ENCODE results near the gene GON4L. TPM values are rescaled to one million over a fixed set of nuclear protein-coding genes. Genes with fewer than 3 reads are reported as not detected.
"Not testable (repeated sequence)": the region's sequence is repeated elsewhere in the genome, so short reads cannot be mapped to it uniquely, and the experiment has no call there.

The GON4L gene
- total RNA-seq, 8 experiments from 2014 or later, result 21.3 to 71.5 (median 42.9) TPM

GRCh38 chr1:155713075-155713474 is 143.9 kb downstream of the GON4L start:
- in situ Hi-C loops (cut with MboI; ENCODE audit: low pct_unique_long_range_greater_than_20kb in 2 of 9, low sequenced_read_pairs in 9 of 9, unreplicated experiment in 9 of 9), result loop anchor here in 1 of 9 experiments (25.0 kb wide), 1 partner anchor 99 kb away; no protein-coding TSS in a partner anchor
- H3K27ac ChIP-seq, result no peak overlapping the region
- WGBS, 10 experiments, result 57 to 100% (median 80%) methylated on average over 1 to 2 of the region's 2 CpGs; no CpG with 5 or more reads in 4 of the 10 experiments

GRCh38 chr1:155712636-155713035 is 144.4 kb downstream of the GON4L start:
- not testable (repeated sequence) for H3K4me3 ChIP-seq; ATAC-seq (replicated peaks in 6 of 8); H3K4me1 ChIP-seq (replicated peaks in 1 of 2); H3K27ac ChIP-seq
- in situ Hi-C loops (cut with MboI; ENCODE audit: low pct_unique_long_range_greater_than_20kb in 2 of 9, low sequenced_read_pairs in 9 of 9, unreplicated experiment in 9 of 9), result loop anchor here in 1 of 9 experiments (25.0 kb wide), 1 partner anchor 100 kb away; no protein-coding TSS in a partner anchor
- WGBS, 10 experiments, result 80 to 100% (median 97%) methylated on average over 1 to 3 of the region's 3 CpGs; no CpG with 5 or more reads in 5 of the 10 experiments

More at GRCh38 chr1:155713075-155713474, 143.9 kb downstream of the GON4L start:
- Histone ChIP-seq H3K4me3 (no peak overlapping the region), H3K4me1 (replicated peaks in 1 of 2) (peaks cover 0 to under 1% of the 10 kb centered on the region in 2 donors)
- ATAC-seq (replicated peaks in 6 of 8), result no peak

- ATAC-seq (replicated peaks in 6 of 8), result not testable (repeated sequence)
- in situ Hi-C loops (cut with MboI; ENCODE audit: low pct_unique_long_range_greater_than_20kb in 2 of 9, low sequenced_read_pairs in 9 of 9, unreplicated experiment in 9 of 9), result loop anchor here in 1 of 9 experiments (25.0 kb wide), 1 partner anchor 101 kb away; no protein-coding TSS in a partner anchor
Measured at GRCh38 chr1:155711457-155711856, 145.6 kb downstream of the GON4L start.

GRCh38 chr1:155709391-155709790 is 147.6 kb downstream of the GON4L start:
- Histone ChIP-seq H3K4me3 (no peak overlapping the region), H3K4me1 (replicated peaks in 1 of 2) (no peaks in the 10 kb centered on the region), H3K27ac (no peak overlapping the region)
- WGBS, 10 experiments, result 86 to 100% (median 96%) methylated on average over 1 to 3 of the region's 3 CpGs
- in situ Hi-C loops (cut with MboI; ENCODE audit: low pct_unique_long_range_greater_than_20kb in 2 of 9, low sequenced_read_pairs in 9 of 9, unreplicated experiment in 9 of 9), result loop anchor here in 1 of 9 experiments (25.0 kb wide), 1 partner anchor 103 kb away; no protein-coding TSS in a partner anchor
- no peak for ATAC-seq (replicated peaks in 6 of 8)

More at GRCh38 chr1:155711457-155711856, 145.6 kb downstream of the GON4L start:
- H3K4me1 ChIP-seq (replicated peaks in 1 of 2); H3K27ac ChIP-seq; H3K4me3 ChIP-seq: not testable (repeated sequence)
- WGBS, 10 experiments, result 80 to 100% methylated on average over 1 of the region's 3 CpGs; no CpG with 5 or more reads in 8 of the 10 experiments

- ATAC-seq (replicated peaks in 6 of 8), result peak in 2 of 8 experiments; percentile 33 to 52
- H3K4me1 ChIP-seq (replicated peaks in 1 of 2), result no peaks in the 10 kb centered on the region
- H3K4me3 ChIP-seq, result no peak overlapping the region
- H3K27ac ChIP-seq, result no peak overlapping the region
- in situ Hi-C loops (cut with MboI; ENCODE audit: low pct_unique_long_range_greater_than_20kb in 2 of 9, low sequenced_read_pairs in 9 of 9, unreplicated experiment in 9 of 9), result loop anchor here in 1 of 9 experiments (25.0 kb wide), 1 partner anchor 106 kb away; no protein-coding TSS in a partner anchor
- 69 to 100% (median 100%) methylated on average over 1 to 5 of the region's 5 CpGs for WGBS, 10 experiments
Measured at GRCh38 chr1:155706139-155706538, 150.9 kb downstream of the GON4L start.

- H3K4me3 ChIP-seq; H3K4me1 ChIP-seq (replicated peaks in 1 of 2); H3K27ac ChIP-seq; ATAC-seq (replicated peaks in 6 of 8): not testable (repeated sequence)
- WGBS, 10 experiments, result 80 to 100% (median 98%) methylated on average over 1 to 4 of the region's 5 CpGs; no CpG with 5 or more reads in 4 of the 10 experiments
- in situ Hi-C loops (cut with MboI; ENCODE audit: low pct_unique_long_range_greater_than_20kb in 2 of 9, low sequenced_read_pairs in 9 of 9, unreplicated experiment in 9 of 9), result loop anchor here in 1 of 9 experiments (25.0 kb wide), 1 partner anchor 108 kb away; no protein-coding TSS in a partner anchor
Measured at GRCh38 chr1:155704414-155704813, 152.6 kb downstream of the GON4L start.

- ATAC-seq (replicated peaks in 6 of 8), result no peak
- Histone ChIP-seq H3K27ac (no peak overlapping the region), H3K4me1 (replicated peaks in 1 of 2) (no peaks in the 10 kb centered on the region), H3K4me3 (no peak overlapping the region)
- WGBS, 10 experiments, result 83 to 100% (median 96%) methylated on average over 2 to 6 of the region's 6 CpGs
- in situ Hi-C loops (cut with MboI; ENCODE audit: low pct_unique_long_range_greater_than_20kb in 2 of 9, low sequenced_read_pairs in 9 of 9, unreplicated experiment in 9 of 9), result loop anchor here in 1 of 9 experiments (25.0 kb wide), 1 partner anchor 109 kb away; no protein-coding TSS in a partner anchor
Measured at GRCh38 chr1:155703216-155703615, 153.8 kb downstream of the GON4L start.

- not testable (repeated sequence) for H3K4me1 ChIP-seq (replicated peaks in 1 of 2); H3K4me3 ChIP-seq; ATAC-seq (replicated peaks in 6 of 8); H3K27ac ChIP-seq
- in situ Hi-C loops (cut with MboI; ENCODE audit: low pct_unique_long_range_greater_than_20kb in 2 of 9, low sequenced_read_pairs in 9 of 9, unreplicated experiment in 9 of 9), result loop anchor here in 1 of 9 experiments (25.0 kb wide), 1 partner anchor 111 kb away; no protein-coding TSS in a partner anchor
- 53 to 100% (median 83%) methylated on average over 1 to 2 of the region's 2 CpGs; no CpG with 5 or more reads in 1 of the 10 experiments for WGBS, 10 experiments
Measured at GRCh38 chr1:155701675-155702074, 155.3 kb downstream of the GON4L start.

Other genes starting within 250 kb of the GON4L start
- 10 to 100 TPM; 18.5 to 80.3 (median 42.2) TPM for gene MSTO1, start 247.0 kb downstream of the GON4L start, total RNA-seq
- 10 to 100 TPM; 23.1 to 65.3 (median 47.9) TPM for gene YY1AP1, start 168.4 kb downstream of the GON4L start, total RNA-seq
- gene DAP3, start 168.1 kb downstream of the GON4L start, total RNA-seq, result 100 to 1,000 TPM in 6 of 8 experiments, 10 to 100 TPM in 2; 88.3 to 169 (median 120) TPM
- gene SYT11, start 2.4 kb upstream of the GON4L start, total RNA-seq, result 100 to 1,000 TPM in 5 of 8 experiments, 1 to 10 TPM in 3; 1.3 to 260 (median 174) TPM
- gene RIT1, start 54.1 kb upstream of the GON4L start, total RNA-seq, result 10 to 100 TPM; 15.4 to 41.8 (median 28.1) TPM
- gene KHDC4, start 77.2 kb upstream of the GON4L start, total RNA-seq, result 10 to 100 TPM; 37.4 to 89.4 (median 62.4) TPM
- gene RXFP4, start 84.4 kb upstream of the GON4L start, total RNA-seq, result 1 to 10 TPM in 4 of 8 experiments, under 1 TPM in 2, not detected in 2; 0.87 to 2.3 (median 1.5) TPM
- gene ARHGEF2, start 121.3 kb upstream of the GON4L start, total RNA-seq, result 100 to 1,000 TPM in 1 of 8 experiments, 10 to 100 TPM in 7; 44.9 to 112 (median 73.5) TPM
- 100 to 1,000 TPM; 199 to 383 (median 327) TPM for gene SSR2, start 163.7 kb upstream of the GON4L start, total RNA-seq
- gene UBQLN4, start 196.6 kb upstream of the GON4L start, total RNA-seq, result 10 to 100 TPM; 22.7 to 51.1 (median 35.0) TPM
- 100 to 1,000 TPM in 5 of 8 experiments, 10 to 100 TPM in 3; 85.2 to 166 (median 102) TPM for gene LAMTOR2, start 197.6 kb upstream of the GON4L start, total RNA-seq
- gene RAB25, start 203.9 kb upstream of the GON4L start, total RNA-seq, result 1 to 10 TPM in 3 of 8 experiments, under 1 TPM in 2, not detected in 3; 0.50 to 1.3 (median 1.1) TPM
- 10 to 100 TPM in 7 of 8 experiments, 1 to 10 TPM in 1; 1.2 to 92.3 (median 33.9) TPM for gene MEX3A, start 225.3 kb upstream of the GON4L start, total RNA-seq